PC-9 (cell line): Measurements from ENCODE around the gene GPRIN1. TPM values are rescaled to one million over a fixed set of nuclear protein-coding genes. Genes with fewer than 3 reads are reported as not detected.

Experiments
- BruUV-seq: library from RNA; stranded (reverse); fragments of 400-500 nt; replicated peaks from 2 replicates; lab custom pipeline; 2021; lab: Mats Ljungman, UMichigan
- CTCF ChIA-PET: fragments of 300-600 bp; sonication (Branson Sonifier 250); formaldehyde crosslinking; loops from one replicate; lab custom pipeline; 2022; ENCODE audit warnings: antibody characterized with exemption; lab: Charles Lee
- POLR2A ChIA-PET: fragments of 300-600 bp; sonication (Branson Sonifier 250); formaldehyde crosslinking; loops from one replicate; lab custom pipeline; 2022; ENCODE audit warnings: antibody characterized with exemption; ENCODE audit not compliant: unreplicated experiment; lab: Charles Lee
- DNase-seq, 2 experiments: peaks; one replicate each; pipeline versions ENCODE4 v3.0.0 to v3.0.0-alpha.2; 2015 to 2022; ENCODE audit warnings: mixed read lengths in 1 of 2
- H2AFZ ChIP-seq: fragments of 200-600 bp; sonication (generic); 2 replicates; pipeline ENCODE4 v1.8.1; 2017; ENCODE audit warnings: antibody characterized with exemption
- H3F3A ChIP-seq: fragments of 200-600 bp; sonication (generic); 2 replicates; pipeline ENCODE4 v1.8.1; 2017; ENCODE audit warnings: antibody characterized with exemption, mild to moderate bottlenecking, low read depth; ENCODE audit not compliant: insufficient read depth
- H3K27ac ChIP-seq: fragments of 200-600 bp; sonication (generic); 2 replicates; pipeline ENCODE4 v1.6.1; 2016; ENCODE audit warnings: mixed run types
- H3K27me3 ChIP-seq: fragments of 200-600 bp; sonication (generic); 2 replicates; pipeline ENCODE4 v1.6.1; 2016; ENCODE audit warnings: low read depth, mixed run types; ENCODE audit not compliant: insufficient read depth
- H3K36me3 ChIP-seq: fragments of 200-600 bp; sonication (generic); 2 replicates; pipeline ENCODE4 v1.6.1; 2016; ENCODE audit warnings: low read depth, mixed run types
- H3K4me1 ChIP-seq: fragments of 200-600 bp; sonication (generic); replicated peaks from 2 replicates; pipeline ENCODE4 v1.6.1; 2016; ENCODE audit warnings: mixed run types; ENCODE audit not compliant: insufficient read depth
- H3K4me2 ChIP-seq: fragments of 200-600 bp; sonication (generic); 2 replicates; pipeline ENCODE4 v1.6.1; 2017; ENCODE audit warnings: mixed run types
- H3K4me3 ChIP-seq: fragments of 200-600 bp; sonication (generic); 2 replicates; pipeline ENCODE4 v1.6.1; 2016; ENCODE audit warnings: mixed run types
- H3K79me2 ChIP-seq: fragments of 200-600 bp; sonication (generic); 2 replicates; pipeline ENCODE4 v1.6.1; 2017; ENCODE audit warnings: low read depth, mixed run types
- H3K9me2 ChIP-seq: fragments of 200-600 bp; sonication (generic); 2 replicates; pipeline ENCODE4 v1.8.1; 2017; ENCODE audit warnings: mild to moderate bottlenecking; ENCODE audit not compliant: insufficient read depth
- H3K9me3 ChIP-seq: fragments of 200-600 bp; sonication (generic); 2 replicates; pipeline ENCODE4 v1.8.1; 2016; ENCODE audit warnings: low read depth; ENCODE audit not compliant: insufficient read depth
- H4K20me1 ChIP-seq: fragments of 200-600 bp; sonication (generic); 2 replicates; pipeline ENCODE4 v1.8.1; 2017; ENCODE audit not compliant: insufficient read depth
- CTCF ChIP-seq: fragments of 200-600 bp; sonication (generic); conservative IDR thresholded peaks from 2 replicates; pipeline ENCODE4 v1.6.1; 2017; ENCODE audit warnings: mixed run types, antibody characterized with exemption, mild to moderate bottlenecking, moderate library complexity
- EZH2 ChIP-seq: fragments of 200-600 bp; sonication (generic); IDR thresholded peaks from 2 replicates; pipeline ENCODE4 v1.8.0; 2017; ENCODE audit warnings: antibody characterized with exemption, low read depth
- intact Hi-C: fragments of 100-400 bp; cut with micrococcal nuclease; formaldehyde crosslinking; loops from one replicate; pipeline ENCODE4 v1.10.0; 2022; ENCODE audit not compliant: unreplicated experiment
- total RNA-seq: library from RNA; stranded (reverse); gene quantifications from 2 replicates; pipeline ENCODE4 v1.2.3, GENCODE V29; 2021

The GPRIN1 gene
- total RNA-seq, 1 experiment from 2014 or later: 7.2 TPM

GRCh38 chr5:176644878-176645670, 35.1 kb upstream of the GPRIN1 start:
- peaks cover 26% of the 10 kb centered on the region for H3K79me2 ChIP-seq
- H3K4me2 ChIP-seq: no peak overlapping the region
- ChIA-PET POLR2A (no interaction called here), CTCF (no interaction called here)
- intact Hi-C loops: loop anchor here (5.0 to 10.0 kb wide), 2 partner anchors 260 to 657 kb away; partner anchors contain the start of genes HIGD2A, NOP16, PRELID1 and RAB24
- TF ChIP-seq CTCF (no peak), EZH2 (no peak)
- H3K36me3 ChIP-seq: no peaks in the 10 kb centered on the region
- H3K9me2 ChIP-seq: no peaks in the 10 kb centered on the region
- DNase-seq: no peak
- no peaks in the 10 kb centered on the region for H3K9me3 ChIP-seq
- no peaks in the 10 kb centered on the region for H3K27me3 ChIP-seq
- peaks cover 14% of the 10 kb centered on the region; the same call in 1 of the 2 replicates for H4K20me1 ChIP-seq
- H2AFZ ChIP-seq: no peak overlapping the region
- peaks cover 11% of the 10 kb centered on the region for H3K4me1 ChIP-seq
- no peak overlapping the region for H3K4me3 ChIP-seq
- no TSS peak for BruUV-seq
- H3K27ac ChIP-seq: no peak overlapping the region
- no peaks in the 10 kb centered on the region; the same call in 1 of the 2 replicates for H3F3A ChIP-seq

- ChIA-PET CTCF (interaction anchor here (0.6 kb wide), 1 partner anchor 586 kb away, joined by 5 read pairs; no protein-coding TSS in a partner anchor), POLR2A (no interaction called here)
- no peak overlapping the region for H2AFZ ChIP-seq
- TF ChIP-seq CTCF (no peak), EZH2 (no peak)
- peaks cover 11% of the 10 kb centered on the region for H3K4me1 ChIP-seq
- H4K20me1 ChIP-seq: 0 out of 2 replicates have a peak, but pooled peaks cover 8% of the 10 kb centered on the region
- no peaks in the 10 kb centered on the region for H3K27me3 ChIP-seq
- no peak for DNase-seq
- H3K9me2 ChIP-seq: no peaks in the 10 kb centered on the region
- H3K79me2 ChIP-seq: peaks cover 18% of the 10 kb centered on the region
- H3K9me3 ChIP-seq: no peaks in the 10 kb centered on the region
- H3K4me2 ChIP-seq: no peak overlapping the region
- no TSS peak for BruUV-seq
- no peaks in the 10 kb centered on the region for H3K36me3 ChIP-seq
- intact Hi-C loops: loop anchor here (10.0 kb wide), 1 partner anchor 259 kb away; the partner anchor contains the start of genes HIGD2A and NOP16
- no peak overlapping the region for H3K27ac ChIP-seq
- H3K4me3 ChIP-seq: no peak overlapping the region
- H3F3A ChIP-seq: no peaks in the 10 kb centered on the region; the same call in 1 of the 2 replicates
These were observed 34.3 kb upstream of the GPRIN1 start for GRCh38 chr5:176644294-176644693.

GRCh38 chr5:176643491-176644219, 33.7 kb upstream of the GPRIN1 start:
- Histone ChIP-seq H3K36me3 (no peaks in the 10 kb centered on the region), H3K9me2 (no peaks in the 10 kb centered on the region), H3K4me1 (peaks cover 7% of the 10 kb centered on the region), H3K27me3 (no peaks in the 10 kb centered on the region), H3F3A (no peaks in the 10 kb centered on the region; the same call in 1 of the 2 replicates), H3K27ac (no peak overlapping the region), H4K20me1 (0 out of 2 replicates have a peak, but pooled peaks cover 4% of the 10 kb centered on the region), H3K79me2 (peaks cover 12% of the 10 kb centered on the region), H3K4me2 (no peak overlapping the region), H3K4me3 (no peak overlapping the region), H3K9me3 (no peaks in the 10 kb centered on the region), H2AFZ (no peak overlapping the region)
- no peak for DNase-seq
- TF ChIP-seq CTCF (no peak), EZH2 (no peak)
- CTCF ChIA-PET: interaction anchor here (0.6 kb wide), 1 partner anchor 587 kb away, joined by 5 read pairs; no protein-coding TSS in a partner anchor
- POLR2A ChIA-PET: no interaction called here
- BruUV-seq: no TSS peak
- intact Hi-C loops: loop anchor here (10.0 kb wide), 1 partner anchor 259 kb away; the partner anchor contains the start of genes HIGD2A and NOP16
